Stomach (tissue), 4 donors: ENCODE data around the gene ACD.

ENCODE experiments used
- CTCF ChIP-seq, 7 experiments: fragments of 450-650 bp in 4 of 7; fragments of 200-600 bp in 3 of 7; sonication (generic) in 3 of 7; IDR thresholded peaks; one replicate each; pipeline ENCODE4 v1.5.1; 2016 to 2019; ENCODE audit warnings: antibody characterized with exemption in 7 of 7, control low read depth in 2 of 7, mild to moderate bottlenecking in 1 of 7
- POLR2A ChIP-seq, 4 donors: fragments of 450-650 bp; IDR thresholded peaks; one replicate each; pipeline ENCODE4 v1.6.1; 2016; ENCODE audit warnings: antibody characterized with exemption in 4 of 4, control low read depth in 2 of 4, mild to moderate bottlenecking in 1 of 4, moderate library complexity in 1 of 4
- POLR2AphosphoS5 ChIP-seq, 3 donors: sonication (generic); formaldehyde crosslinking; IDR thresholded peaks; one replicate each; pipeline ENCODE4 v1.6.1; 2016; ENCODE audit warnings: antibody characterized with exemption in 3 of 3

GRCh38 chr16:67663877-67664222 lies 3.8 kb upstream of the ACD start:
- no peak for TF ChIP-seq POLR2A (IDR thresholded peaks at IDR 0.05)
- no peak for TF ChIP-seq CTCF (IDR thresholded peaks at IDR 0.05)
- no peak for TF ChIP-seq POLR2AphosphoS5 (IDR thresholded peaks at IDR 0.05)
